ENCODE data around the gene KLHL3.

DNA sequence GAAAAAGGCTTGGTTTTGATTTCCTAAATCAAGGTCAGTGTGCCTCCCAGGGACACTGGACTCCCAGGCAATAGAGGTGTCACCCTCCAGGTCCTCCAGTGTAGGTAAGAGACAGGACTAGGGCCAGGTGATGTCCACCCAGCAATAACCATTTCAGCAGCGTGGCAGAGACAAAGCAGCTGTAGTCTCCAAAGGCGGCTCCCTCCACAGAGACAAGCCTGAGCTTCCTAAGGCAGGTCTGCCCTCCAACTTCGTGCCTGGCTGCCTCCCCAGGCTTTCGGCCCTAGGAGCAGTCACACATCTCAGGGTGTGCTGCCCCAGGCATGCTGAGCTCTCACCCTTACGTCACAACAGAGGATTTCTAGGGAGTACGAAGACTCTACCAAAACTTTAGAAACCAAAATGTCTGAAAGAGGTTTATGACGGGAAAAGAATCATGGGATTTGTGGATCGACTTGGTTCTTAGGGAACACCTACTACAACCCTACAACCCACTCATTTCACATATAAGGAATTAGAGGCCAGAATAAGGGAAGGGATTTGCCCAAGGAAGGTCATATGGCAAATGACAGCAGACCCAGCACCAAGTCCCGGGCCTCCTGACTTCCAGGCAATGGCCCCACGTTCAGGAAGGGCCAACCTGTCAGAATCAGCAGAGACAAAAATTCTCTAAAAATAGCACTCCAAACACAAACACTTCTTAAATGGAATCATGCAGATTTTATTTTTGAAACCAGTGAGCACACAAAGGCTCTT is 105.5 kb downstream of the KLHL3 start:
- TF ChIP-seq CTCF (conservative IDR thresholded peaks at IDR 0.05) (no peak), EZH2 (IDR thresholded peaks at IDR 0.05; ENCODE audit: low read depth) (no peak)

Measured in PC-9 (cell line).